Hepatic stellate cell (primary cell): ENCODE data around the gene PIM2.

Experiments
- DNase-seq: peaks from one replicate; pipeline ENCODE4 v3.0.0; 2011; ENCODE audit warnings: low spot score

PIM2 gene

DNA sequence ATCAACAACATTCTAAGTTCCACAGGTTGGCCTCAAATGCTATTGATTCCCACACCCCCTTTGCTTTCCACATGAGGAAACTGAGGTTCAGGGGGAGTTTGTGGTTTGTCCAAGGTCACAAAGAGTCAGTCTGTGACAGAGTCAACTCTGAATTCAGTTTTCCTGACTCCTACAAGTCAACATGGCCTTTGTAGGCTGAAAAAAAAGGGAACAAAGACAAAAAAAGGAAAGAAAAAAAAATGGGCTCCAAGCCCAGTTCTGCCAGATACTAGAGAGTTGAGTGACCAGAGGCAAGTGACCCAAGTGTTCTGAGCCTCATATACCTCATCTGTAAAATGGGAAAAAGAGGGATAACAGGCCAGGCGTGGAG, 16.5 kb upstream of the PIM2 start:
- DNase-seq, result no peak

- no peak for DNase-seq
Measured at GRCh38 chrX:48934581-48935300, 15.9 kb upstream of the PIM2 start.

- DNase-seq, result no peak
Measured at GRCh38 chrX:48933757-48934156, 14.9 kb upstream of the PIM2 start.

DNA sequence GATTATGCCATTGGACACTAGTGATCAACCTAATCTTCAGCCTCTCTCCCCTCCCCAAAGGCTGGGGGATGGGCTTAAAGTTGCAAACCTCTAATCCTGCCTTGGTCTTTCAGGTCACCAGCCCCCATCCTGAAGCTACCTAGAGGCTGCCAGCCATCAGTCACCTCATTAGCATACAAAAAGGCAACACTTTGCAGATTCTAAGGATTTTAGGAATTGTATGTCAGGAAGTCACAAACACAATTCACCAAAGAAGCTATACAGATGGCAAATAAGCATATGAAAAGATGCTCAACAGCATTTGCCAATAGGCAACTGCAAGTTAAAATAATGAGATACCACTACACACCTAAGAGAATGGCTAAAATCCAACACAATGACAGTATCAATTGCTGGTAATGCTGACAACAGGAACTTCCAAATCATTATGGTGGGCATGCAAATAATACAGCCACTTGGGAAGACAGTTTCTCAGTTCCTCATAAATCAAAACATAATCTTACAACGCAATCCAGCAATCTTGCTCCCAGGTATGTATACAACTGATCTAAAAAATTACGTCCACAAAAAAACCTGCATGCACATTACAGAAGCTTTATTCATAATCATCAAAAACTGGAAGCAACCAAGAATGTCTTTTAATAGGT, 9.0 kb upstream of the PIM2 start:
- no peak for DNase-seq

GRCh38 chrX:48927123-48927522, 8.3 kb upstream of the PIM2 start:
- DNase-seq, result no peak

GRCh38 chrX:48924270-48924669, 5.4 kb upstream of the PIM2 start:
- no peak for DNase-seq

DNA sequence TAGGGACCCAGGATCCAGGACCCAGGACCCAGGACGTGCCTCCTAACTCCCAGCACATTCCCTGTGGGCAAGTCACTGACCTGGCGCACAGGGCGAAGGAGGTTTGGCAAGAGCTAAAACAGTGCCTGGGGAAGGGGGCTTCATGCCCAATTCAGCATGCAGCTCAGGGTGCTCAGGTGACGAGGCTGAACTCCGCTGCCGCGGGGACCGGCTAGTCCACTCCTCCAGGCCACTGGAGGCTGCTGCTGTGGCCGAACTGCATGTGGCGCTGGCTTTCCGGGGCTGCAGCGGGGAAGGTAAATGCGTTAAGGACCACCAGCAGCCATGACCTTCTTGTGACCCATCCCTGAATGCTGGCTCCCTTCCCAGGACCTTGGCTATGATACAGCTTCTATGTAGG, 4.9 kb upstream of the PIM2 start:
- DNase-seq, result no peak

DNA sequence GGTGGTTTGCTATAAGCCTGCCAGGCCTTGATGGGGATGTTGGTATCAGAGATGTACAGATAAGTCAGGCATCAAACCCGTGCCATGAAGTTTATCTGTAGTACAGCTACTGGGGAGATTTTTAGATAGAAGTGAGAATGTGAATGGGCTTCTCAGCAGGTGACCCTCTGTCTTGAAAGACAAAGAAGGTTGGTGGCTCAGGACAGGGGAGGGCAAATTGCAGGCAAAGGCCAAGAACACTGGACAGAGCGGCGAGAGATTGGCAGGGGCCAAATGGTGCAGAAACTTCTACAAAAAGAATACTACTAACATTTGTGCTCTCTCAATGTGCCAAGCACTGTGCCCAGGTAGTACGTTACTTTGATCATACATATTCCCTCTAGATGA, 1.9 kb upstream of the PIM2 start:
- DNase-seq, result no peak

GRCh38 chrX:48919947-48920717, 1.3 kb upstream of the PIM2 start:
- DNase-seq, result no peak

DNA sequence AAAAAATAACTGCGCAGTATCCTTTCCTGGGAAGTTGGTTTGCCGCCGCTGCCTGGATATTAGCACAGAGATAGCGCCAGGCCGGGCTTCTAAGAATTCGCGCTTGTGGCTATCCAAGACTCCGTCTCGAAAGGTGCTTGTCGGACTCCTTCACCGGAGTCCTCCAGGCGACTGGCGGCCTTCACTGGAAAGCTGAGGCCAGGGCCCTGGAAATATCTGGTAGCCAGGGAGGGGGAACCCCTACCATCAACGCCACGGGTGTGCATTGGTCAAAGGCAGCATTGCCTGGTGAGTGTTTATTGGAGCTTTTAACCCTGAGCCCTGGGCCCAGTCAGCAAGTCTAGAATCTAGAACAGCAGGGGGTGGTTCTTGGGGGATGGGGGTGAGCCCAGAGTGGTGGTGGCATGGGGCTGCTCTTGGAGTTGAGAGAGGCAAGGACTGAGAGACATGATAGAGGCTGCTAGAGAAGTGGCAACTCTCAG, 577 bp upstream of the PIM2 start:
- DNase-seq, result peak; percentile 23

GRCh38 chrX:48918301-48918642, 552 bp downstream of the PIM2 start:
- DNase-seq, result no peak

DNA sequence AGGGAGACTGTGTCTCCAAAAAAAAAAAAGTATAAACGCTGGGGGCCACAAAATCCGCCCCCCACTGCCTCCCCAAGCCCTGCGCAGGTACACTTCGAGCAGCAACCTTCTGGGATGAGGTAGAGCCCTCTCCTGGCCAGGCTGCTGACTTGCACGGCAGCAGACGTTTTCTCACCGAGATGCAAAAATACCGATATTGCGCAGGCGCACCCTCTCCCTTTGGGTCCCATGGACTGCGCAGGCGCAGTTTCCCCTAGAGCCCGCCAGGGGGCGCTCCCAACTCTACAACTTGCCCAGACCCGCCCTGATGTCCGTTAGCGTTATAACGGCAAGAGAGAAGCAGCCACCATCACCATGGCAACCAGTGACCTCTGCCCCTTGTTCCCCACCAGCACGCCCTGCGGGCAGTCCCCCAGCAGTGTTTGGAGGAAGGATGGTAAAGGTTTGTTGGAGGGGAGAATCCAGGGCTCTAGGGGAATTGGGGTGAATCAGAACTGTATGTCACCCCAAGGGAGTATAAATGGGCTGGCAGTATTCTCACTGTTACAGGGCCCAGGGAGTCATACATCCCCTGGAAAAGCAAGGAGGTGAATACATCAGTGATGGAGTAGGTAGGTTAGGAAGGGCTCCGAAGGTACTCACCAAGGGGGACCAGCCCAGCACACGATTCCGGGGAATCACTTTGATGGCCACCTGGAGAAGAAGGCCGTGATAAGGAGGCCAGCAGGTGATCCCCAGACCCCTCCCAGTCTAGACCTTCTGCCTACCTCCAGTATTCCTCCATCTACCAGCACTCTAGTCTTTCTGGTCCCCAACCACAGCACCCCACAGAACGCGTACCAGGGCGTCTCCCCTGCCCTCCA, 1.5 kb downstream of the PIM2 start:
- peak; percentile 95 for DNase-seq

GRCh38 chrX:48914593-48915493, 4.0 kb downstream of the PIM2 start:
- DNase-seq, result no peak

DNA sequence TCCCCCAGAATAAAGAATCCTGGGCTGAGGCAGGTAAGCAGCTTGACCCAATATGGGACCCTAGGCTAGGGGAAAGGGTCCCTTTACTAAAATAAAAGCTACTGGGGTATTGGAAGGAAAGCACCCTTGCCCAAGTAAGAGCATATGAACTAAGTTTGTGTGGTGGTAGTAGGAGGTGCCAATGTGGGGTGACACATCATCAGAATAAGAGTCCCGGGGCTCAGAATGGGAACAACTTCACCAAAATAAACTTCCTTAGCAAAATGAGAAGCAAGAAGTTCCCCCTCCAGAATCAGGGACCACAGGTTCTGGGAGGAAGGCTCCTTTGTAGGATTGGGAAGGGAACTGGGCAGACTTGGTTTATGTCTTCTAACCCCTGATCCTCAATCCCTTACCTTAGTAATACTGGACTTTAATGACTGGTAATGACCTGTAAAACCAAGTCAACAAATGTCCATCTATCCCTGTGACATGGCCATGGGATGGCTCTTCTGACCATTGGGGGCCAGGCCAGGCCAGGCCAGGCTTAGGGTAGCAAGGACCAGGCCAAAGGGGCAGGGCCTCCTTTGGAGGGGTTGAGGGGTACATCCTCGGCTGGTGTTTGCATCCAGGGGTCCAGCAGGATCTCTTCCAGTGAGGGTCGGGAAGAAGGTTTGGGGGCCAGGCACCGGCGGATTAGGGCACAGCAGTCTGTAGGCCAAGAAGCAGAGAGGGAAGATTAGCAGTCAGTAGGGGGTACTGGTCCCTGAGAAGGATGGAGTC, 5.0 kb downstream of the PIM2 start:
- DNase-seq, result no peak

- peak; percentile 75 for DNase-seq
Measured at GRCh38 chrX:48911412-48912182, 7.2 kb downstream of the PIM2 start, which contains the start of gene SLC35A2. SLC35A2 (minus strand) TSS chrX:48911646; CDS start chrX:48911636, 10 bp downstream.

DNA sequence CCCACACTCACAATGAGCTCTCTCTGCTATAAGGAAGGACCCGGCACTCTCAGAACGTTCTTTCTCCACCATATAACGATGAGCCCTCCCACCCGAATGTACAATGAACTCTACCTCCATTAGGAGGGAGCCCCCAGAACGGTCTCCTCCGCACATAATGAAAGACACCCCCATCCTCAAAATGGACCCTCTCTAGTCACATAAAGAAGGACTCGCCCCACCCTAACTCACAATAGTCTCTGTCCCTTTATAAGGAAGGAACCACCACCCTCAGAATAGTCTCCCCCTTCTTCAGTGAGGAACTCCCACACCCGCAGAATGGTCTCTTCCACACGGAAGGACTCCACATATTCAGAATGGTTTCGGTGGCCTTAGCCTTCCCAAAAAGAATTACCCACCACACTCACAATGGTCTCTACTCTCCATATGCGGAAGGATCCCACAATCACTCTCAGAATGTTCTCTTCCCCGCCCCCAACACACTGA, 7.9 kb downstream of the PIM2 start:
- peak; percentile 32 for DNase-seq

- DNase-seq, result no peak
Measured at GRCh38 chrX:48909703-48910294, 9.0 kb downstream of the PIM2 start.

DNA sequence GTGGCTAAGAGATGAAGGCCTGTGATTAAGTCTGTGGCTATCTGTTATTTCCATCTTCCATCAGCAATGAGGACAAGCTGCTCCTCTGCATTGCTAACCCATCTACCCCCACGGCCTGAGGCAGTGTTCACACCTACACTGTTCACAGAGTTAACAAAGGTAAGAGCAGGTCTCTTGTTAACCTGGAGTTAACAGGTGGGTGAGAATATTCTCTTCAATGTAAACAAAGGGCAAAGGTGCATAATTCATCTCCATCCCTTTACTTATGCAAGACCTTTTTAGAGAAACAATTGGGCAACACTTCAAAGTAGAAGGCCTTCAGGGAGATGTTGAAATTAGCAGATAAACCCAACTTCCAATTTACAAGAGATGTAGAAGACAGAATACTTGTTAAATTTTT, 10.2 kb downstream of the PIM2 start:
- no peak for DNase-seq
